K562 (cell line): ENCODE data around the gene AGFG2.

Experiments used
- MIER1 ChIP-seq: fragments of 450-650 bp; IDR thresholded peaks from 2 replicates; pipeline ENCODE4 v1.6.1; 2016; ENCODE audit warnings: antibody characterized with exemption, mild to moderate bottlenecking, low read depth
- TF ChIP-seq, protein P1 (sequence below), 2 experiments: fragments of 450-650 bp; formaldehyde crosslinking in 1 of 2; IDR thresholded peaks; 2 replicates each; pipeline versions ENCODE4 v1.4.0 to v1.6.1; 2014 to 2020; ENCODE audit warnings: mild to moderate bottlenecking in 2 of 2, borderline replicate concordance in 1 of 2, low read depth in 1 of 2

DNA sequence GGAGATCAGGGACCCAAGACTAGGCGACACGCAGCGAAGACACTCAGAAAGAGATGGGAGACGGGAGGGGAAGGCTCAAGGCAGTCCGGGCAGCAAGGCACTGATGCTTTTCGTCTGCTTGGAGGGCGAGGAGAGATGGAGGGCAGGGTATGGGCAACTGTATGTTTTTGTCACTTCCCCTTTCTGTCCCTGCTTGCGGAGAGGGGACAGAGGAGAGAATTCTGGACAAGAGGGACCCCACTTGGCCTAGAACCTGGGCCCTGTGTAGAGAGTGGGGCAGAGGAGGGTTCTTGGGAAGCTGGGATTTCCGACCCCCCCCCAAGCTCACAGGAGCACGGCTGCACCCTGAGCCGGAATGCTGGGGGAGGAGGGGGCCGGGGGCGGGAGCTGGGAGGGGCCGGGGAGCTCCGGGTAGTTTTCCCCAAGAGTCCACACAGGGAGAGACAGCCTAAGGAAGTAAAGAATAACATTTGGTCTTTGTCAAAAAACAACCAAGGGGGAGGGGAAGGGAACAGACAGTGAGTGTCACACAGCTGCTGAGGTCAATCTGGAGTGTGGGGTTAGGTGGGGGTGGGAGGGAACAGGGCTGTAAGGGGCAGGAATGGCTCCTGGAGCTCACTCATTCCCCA, 45.2 kb downstream of the AGFG2 start:
- TF ChIP-seq, protein P1, sequence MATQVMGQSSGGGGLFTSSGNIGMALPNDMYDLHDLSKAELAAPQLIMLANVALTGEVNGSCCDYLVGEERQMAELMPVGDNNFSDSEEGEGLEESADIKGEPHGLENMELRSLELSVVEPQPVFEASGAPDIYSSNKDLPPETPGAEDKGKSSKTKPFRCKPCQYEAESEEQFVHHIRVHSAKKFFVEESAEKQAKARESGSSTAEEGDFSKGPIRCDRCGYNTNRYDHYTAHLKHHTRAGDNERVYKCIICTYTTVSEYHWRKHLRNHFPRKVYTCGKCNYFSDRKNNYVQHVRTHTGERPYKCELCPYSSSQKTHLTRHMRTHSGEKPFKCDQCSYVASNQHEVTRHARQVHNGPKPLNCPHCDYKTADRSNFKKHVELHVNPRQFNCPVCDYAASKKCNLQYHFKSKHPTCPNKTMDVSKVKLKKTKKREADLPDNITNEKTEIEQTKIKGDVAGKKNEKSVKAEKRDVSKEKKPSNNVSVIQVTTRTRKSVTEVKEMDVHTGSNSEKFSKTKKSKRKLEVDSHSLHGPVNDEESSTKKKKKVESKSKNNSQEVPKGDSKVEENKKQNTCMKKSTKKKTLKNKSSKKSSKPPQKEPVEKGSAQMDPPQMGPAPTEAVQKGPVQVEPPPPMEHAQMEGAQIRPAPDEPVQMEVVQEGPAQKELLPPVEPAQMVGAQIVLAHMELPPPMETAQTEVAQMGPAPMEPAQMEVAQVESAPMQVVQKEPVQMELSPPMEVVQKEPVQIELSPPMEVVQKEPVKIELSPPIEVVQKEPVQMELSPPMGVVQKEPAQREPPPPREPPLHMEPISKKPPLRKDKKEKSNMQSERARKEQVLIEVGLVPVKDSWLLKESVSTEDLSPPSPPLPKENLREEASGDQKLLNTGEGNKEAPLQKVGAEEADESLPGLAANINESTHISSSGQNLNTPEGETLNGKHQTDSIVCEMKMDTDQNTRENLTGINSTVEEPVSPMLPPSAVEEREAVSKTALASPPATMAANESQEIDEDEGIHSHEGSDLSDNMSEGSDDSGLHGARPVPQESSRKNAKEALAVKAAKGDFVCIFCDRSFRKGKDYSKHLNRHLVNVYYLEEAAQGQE (IDR thresholded peaks at IDR 0.05; ENCODE audit: borderline replicate concordance), result no peak
- TF ChIP-seq, protein P1 (CRISPR knock-in tag; IDR thresholded peaks at IDR 0.05; ENCODE audit: low read depth), result no peak
- no peak for TF ChIP-seq MIER1
